Activated naive CD4-positive, alpha-beta T cell treated with anti-CD3 and anti-CD28 coated beads for 36 hours (primary cell): ENCODE results near the gene RBBP8. TPM values are rescaled to one million over a fixed set of nuclear protein-coding genes. Genes with fewer than 3 reads are reported as not detected.
A peak's percentile ranks its signal among the peaks of the same experiment; 100 is the strongest.

Experiments used
- CTCF ChIA-PET: fragments of 350-600 bp; sonication (Branson Sonifier 250); formaldehyde crosslinking; loops from one replicate; lab custom pipeline; 2021; ENCODE audit warnings: antibody characterized with exemption; lab: Charles Lee
- DNase-seq: peaks from one replicate; pipeline ENCODE4 v3.0.0-alpha.2; 2020
- H3K27ac Mint-ChIP-seq: one replicate; pipeline ENCODE4 v1.8.0; 2021; ENCODE audit warnings: mild to moderate bottlenecking, mixed read lengths
- H3K27me3 Mint-ChIP-seq: one replicate; pipeline ENCODE4 v1.8.0; 2021; ENCODE audit warnings: low read depth, mixed read lengths
- H3K36me3 Mint-ChIP-seq: one replicate; pipeline ENCODE4 v1.8.0; 2021; ENCODE audit warnings: low read depth, mixed read lengths
- H3K4me1 Mint-ChIP-seq: one replicate; pipeline ENCODE4 v1.8.0; 2021; ENCODE audit warnings: low read depth, mixed read lengths
- H3K4me3 Mint-ChIP-seq: one replicate; pipeline ENCODE4 v1.8.0; 2021; ENCODE audit warnings: mild to moderate bottlenecking, moderate library complexity, mixed read lengths
- H3K9me3 Mint-ChIP-seq: one replicate; pipeline ENCODE4 v1.8.0; 2021; ENCODE audit warnings: mixed read lengths
- intact Hi-C: fragments of 100-400 bp; cut with micrococcal nuclease; formaldehyde crosslinking; loops from one replicate; pipeline ENCODE4 v1.15.1; 2023
- total RNA-seq, 2 experiments: library from RNA; stranded (reverse); gene quantifications; one replicate each; pipeline ENCODE4 v1.2.3, GENCODE V29; 2021

Gene RBBP8
- total RNA-seq, 2 experiments from 2014 or later: 77.7 to 83.7 TPM

DNA sequence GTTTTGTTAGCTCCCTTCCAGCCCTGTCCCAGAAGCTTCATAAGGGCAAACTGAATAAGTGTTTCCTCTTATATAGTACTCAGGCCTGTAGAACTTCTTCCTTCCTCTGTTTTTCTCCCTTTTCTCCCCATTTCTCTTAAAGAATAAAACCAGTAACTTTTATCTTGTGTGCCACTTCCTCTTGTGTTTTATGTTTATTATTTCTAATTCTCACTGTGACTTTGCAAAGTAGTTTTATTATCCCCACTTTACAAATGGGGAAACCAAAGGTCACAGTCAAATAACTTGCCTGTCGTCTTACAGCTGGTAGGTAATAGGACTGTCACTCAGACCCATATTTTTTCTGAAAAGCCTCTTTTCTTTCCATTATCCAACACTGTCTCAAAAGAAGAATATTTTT, 42.4 kb downstream of the RBBP8 start:
- intact Hi-C loops: no loop called here
- H3K4me1 Mint-ChIP-seq: peaks cover 24% of the 10 kb centered on the region
- CTCF ChIA-PET: interaction anchor here (0.7 to 1.1 kb wide), 3 partner anchors 8 to 177 kb away, joined by 3 read pairs; no protein-coding TSS in a partner anchor

DNA sequence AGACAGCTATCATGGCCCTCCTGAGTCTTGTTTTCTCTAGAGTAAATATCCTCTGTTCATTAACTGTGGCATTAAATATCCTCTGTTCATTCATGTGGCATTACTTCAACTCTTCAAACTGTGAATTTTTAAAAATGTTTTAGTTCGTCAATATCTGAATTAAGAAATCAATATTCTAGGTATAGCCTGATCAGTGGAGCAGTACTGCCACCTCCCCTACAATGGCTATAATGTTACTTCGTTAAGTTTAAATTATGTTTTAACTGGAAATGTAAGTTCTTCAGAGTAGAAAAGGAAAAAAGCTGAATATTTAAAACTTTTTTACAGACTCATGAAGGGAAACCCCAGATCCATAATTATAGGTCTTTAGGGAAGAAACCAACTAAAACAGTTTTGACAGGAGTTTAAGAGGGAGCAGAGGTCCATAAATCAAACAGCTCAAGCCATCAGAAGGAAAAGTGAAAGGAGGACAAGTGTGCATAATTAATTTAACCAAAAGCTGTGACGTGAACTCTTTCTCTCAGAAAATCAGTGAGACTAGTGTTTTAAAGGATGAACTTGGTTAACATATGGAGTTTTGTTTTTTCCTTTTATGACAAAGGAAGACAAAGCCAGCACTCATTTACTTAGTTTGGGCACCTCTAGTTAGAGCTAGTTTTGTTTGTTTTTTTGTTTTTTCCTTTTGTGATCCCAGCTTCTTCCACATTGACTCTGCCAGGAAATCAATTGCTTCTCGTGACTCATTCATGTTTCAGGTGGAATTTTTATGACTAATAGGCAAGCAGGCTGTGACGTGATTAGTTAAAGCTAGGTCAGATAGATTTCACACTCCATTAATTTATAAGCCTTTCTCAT, 44.9 kb downstream of the RBBP8 start:
- Mint-ChIP-seq H3K27me3 (no peaks in the 10 kb centered on the region), H3K4me3 (peak overlapping the region; percentile 29), H3K9me3 (no peaks in the 10 kb centered on the region), H3K4me1 (peaks cover 20% of the 10 kb centered on the region), H3K27ac (peak overlapping the region; percentile 83), H3K36me3 (peaks cover 40% of the 10 kb centered on the region)
- DNase-seq: peak; percentile 13
- CTCF ChIA-PET: interaction anchor here (0.6 to 1.8 kb wide), 10 partner anchors 13 to 532 kb away, joined by 3 to 7 read pairs (median 4); partner anchors contain the start of gene RBBP8
- intact Hi-C loops: loop anchor here (1.0 kb wide), 3 partner anchors 45 to 179 kb away; partner anchors contain the start of gene RBBP8

More for the DNA sequence above, 42.4 kb downstream of the RBBP8 start:
- Mint-ChIP-seq H3K27ac (no peak overlapping the region), H3K27me3 (no peaks in the 10 kb centered on the region), H3K4me3 (no peak overlapping the region), H3K36me3 (peaks cover 33% of the 10 kb centered on the region), H3K9me3 (no peaks in the 10 kb centered on the region)
- no peak for DNase-seq

DNA sequence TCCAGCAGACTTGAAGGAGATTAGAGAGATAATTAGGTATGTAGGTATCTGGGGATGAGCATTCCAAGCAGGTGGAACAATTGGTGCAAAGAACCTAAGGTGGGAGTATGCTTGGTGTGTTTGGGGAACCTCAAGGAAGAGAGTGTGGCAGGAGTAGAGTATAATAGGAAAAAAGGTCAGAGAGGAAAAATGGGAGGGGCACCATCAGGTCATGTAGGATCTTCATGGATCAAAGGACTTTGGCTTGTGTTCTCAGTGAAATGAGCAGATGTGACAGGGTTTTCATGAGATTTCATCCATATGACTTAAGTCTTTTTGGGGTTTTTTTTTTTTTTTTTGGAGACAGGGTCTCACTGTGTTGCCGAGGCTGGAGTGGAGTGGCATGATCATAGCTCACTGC, 47.3 kb downstream of the RBBP8 start:
- Mint-ChIP-seq H3K36me3 (peaks cover 42% of the 10 kb centered on the region), H3K4me3 (no peak overlapping the region), H3K4me1 (peaks cover 19% of the 10 kb centered on the region), H3K27ac (no peak overlapping the region), H3K27me3 (no peaks in the 10 kb centered on the region), H3K9me3 (no peaks in the 10 kb centered on the region)
- DNase-seq: no peak
- intact Hi-C loops: no loop called here
- CTCF ChIA-PET: interaction anchor here (1.9 kb wide), 1 partner anchor 167 kb away, joined by 6 read pairs; no protein-coding TSS in a partner anchor

DNA sequence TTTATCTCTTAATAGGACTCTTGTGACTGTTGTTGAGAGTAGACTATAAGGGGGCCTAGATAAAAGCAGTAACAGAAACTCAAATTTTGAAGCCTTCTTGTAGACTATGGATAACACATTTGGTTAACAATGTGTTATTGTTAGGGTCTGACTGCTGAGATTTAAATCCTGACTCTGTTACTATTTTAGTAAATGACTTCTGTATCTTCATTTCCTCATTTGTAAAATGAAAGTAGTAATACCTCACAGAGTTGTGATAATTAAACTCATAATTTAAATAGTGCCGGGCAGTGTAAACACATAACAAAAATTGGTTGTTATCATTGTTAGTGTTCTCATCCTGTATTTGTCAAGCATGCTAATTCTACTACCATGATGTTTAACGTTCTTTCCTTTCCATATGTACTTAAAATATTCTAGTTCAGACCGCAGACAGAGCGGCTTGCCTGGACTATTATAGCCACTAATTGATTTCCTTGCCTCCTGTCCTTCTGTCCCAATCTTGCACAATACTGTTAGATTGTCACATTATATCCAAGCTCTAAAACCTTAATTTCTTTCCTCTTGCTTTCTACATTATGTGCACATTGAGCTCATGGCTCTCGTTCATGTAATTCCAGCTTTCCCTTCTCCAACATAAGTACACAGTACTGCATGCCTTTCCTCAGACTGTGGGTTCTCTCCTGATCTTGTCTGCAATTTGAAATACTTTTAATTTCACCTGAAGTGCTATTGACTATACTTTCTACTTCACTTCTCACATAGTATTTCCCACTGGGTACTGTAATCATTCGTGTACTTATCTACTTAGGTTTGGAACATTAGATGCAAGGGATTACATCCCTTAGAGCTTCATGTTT, 48.4 kb downstream of the RBBP8 start:
- Mint-ChIP-seq H3K36me3 (peaks cover 41% of the 10 kb centered on the region), H3K4me3 (no peak overlapping the region), H3K9me3 (no peaks in the 10 kb centered on the region), H3K27ac (no peak overlapping the region), H3K4me1 (peaks cover 16% of the 10 kb centered on the region), H3K27me3 (no peaks in the 10 kb centered on the region)
- CTCF ChIA-PET: interaction anchor here (0.7 to 2.6 kb wide), 4 partner anchors 22 to 168 kb away, joined by 3 to 13 read pairs (median 5); no protein-coding TSS in a partner anchor
- no peak for DNase-seq
- intact Hi-C loops: no loop called here

DNA sequence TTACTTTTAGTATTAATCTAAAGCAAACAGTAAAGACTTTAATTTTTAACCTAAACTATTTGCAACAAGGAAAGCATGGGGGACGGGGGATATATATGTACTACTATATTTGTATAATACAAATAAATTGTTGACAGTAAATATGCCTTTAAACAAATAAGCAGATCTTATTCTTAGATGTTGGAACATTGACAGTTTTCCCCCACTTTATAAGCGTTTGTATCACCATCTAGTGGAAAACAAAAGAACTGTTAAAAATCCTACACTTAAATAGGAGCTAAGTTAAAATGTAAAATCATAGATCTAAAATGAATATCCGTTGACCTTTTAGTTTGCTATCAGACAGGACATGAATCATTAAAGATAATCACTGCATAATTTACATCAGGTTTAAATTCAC, 50.0 kb downstream of the RBBP8 start:
- Mint-ChIP-seq H3K36me3 (peaks cover 40% of the 10 kb centered on the region), H3K4me3 (no peak overlapping the region), H3K27me3 (no peaks in the 10 kb centered on the region), H3K9me3 (no peaks in the 10 kb centered on the region), H3K4me1 (peaks cover 10% of the 10 kb centered on the region), H3K27ac (no peak overlapping the region)
- DNase-seq: no peak
- intact Hi-C loops: loop anchor here (1.0 kb wide), 3 partner anchors 53 to 184 kb away; no protein-coding TSS in a partner anchor
- CTCF ChIA-PET: interaction anchor here (0.7 to 2.6 kb wide), 9 partner anchors 8 to 184 kb away, joined by 3 to 13 read pairs (median 3); no protein-coding TSS in a partner anchor

DNA sequence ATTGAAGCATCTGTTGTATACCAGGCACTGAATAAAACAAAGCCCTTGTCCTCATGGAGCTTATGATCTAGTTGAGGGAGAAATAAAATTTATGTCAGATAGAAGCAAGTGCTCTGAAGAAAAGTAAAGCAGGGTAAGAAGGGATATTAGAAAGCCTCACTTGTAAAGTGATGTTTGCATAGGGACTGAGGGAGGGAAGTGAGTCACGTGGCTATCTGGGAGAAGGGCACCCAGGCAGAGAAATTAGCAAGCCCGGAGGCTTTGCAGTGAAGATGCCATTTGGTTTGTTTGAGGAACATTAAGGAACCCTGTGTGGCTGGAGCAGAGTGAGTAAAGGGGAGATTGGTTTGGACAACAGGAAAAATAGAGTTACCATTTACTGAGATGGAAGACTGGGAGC, 52.1 kb downstream of the RBBP8 start:
- Mint-ChIP-seq H3K4me1 (no peaks in the 10 kb centered on the region), H3K9me3 (no peaks in the 10 kb centered on the region), H3K27ac (no peak overlapping the region), H3K36me3 (peaks cover 38% of the 10 kb centered on the region), H3K27me3 (no peaks in the 10 kb centered on the region), H3K4me3 (no peak overlapping the region)
- DNase-seq: no peak
- CTCF ChIA-PET: no interaction called here
- intact Hi-C loops: no loop called here

DNA sequence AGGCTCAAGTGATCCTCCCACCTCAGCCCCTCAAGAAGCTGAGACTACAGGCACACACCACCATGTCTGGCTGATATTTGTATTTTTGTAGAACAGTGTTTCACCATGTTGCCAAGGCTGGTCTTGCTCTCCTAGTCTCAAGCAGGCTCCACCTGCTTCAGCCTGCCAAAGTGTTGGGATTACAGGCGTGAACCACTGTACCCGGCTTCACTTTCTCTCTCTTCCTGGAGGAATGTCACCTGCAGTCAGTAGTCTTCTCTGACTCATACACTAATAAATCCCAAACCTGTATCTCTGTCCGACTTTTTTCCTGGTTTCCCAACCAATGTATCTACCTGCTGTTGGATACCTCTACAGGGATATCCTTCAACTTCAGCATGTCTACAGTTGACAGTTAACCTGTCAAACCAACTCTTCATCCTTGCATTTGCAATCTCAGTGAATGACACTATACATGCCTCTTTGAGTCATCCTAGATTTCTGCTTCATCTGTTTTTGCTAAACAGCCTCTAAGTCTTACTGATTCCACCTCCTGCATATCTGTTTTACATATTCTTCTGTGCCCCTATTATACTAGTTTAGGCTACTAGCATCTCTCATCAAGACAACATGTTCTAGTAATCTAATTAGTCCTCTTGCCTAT, 54.5 kb downstream of the RBBP8 start:
- intact Hi-C loops: no loop called here
- Mint-ChIP-seq H3K4me1 (no peaks in the 10 kb centered on the region), H3K27ac (no peak overlapping the region), H3K36me3 (peaks cover 33% of the 10 kb centered on the region), H3K9me3 (no peaks in the 10 kb centered on the region), H3K4me3 (no peak overlapping the region), H3K27me3 (no peaks in the 10 kb centered on the region)
- no peak for DNase-seq
- CTCF ChIA-PET: interaction anchor here (1.2 kb wide), 1 partner anchor 58 kb away, joined by 3 read pairs; no protein-coding TSS in a partner anchor

DNA sequence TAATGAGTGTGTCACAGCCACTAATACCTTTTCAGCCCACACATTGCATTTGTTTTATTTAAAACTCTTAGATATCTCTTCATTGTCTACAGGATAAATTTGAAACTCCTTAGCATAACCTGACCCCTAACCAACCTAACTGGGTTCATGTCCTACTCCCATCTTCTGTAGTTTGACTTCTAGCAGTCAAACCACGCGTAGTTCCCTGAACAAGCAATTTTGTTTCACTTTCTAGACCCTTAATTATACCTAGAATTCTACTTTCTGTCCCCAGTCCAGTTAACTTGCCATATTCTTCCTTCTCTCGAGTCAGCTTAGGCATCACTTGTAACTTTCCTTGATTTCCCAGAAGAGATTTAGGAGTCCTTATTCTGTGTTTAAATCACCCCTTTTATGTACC, 55.1 kb downstream of the RBBP8 start:
- Mint-ChIP-seq H3K9me3 (no peaks in the 10 kb centered on the region), H3K36me3 (peaks cover 35% of the 10 kb centered on the region), H3K4me3 (no peak overlapping the region), H3K27me3 (no peaks in the 10 kb centered on the region), H3K4me1 (no peaks in the 10 kb centered on the region), H3K27ac (no peak overlapping the region)
- intact Hi-C loops: no loop called here
- DNase-seq: no peak
- CTCF ChIA-PET: no interaction called here

DNA sequence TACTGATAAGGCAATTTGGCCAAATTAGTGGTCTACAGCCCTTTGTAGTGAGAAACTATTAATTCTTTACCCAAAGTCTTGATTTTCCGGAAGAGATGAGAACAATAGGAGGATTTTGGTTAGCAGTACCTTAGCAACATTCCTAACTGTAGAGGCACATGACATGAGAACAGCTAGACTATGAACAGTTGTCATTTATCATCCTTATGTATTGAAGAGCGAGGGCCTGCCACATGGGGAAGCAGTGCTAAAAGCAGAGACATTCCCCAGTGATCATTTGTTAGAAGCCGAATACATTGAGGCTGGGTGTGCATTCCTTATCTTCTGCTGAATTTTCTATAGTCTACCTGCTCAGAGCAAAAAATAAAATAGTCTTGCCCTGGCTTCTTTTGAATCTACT, 65.2 kb downstream of the RBBP8 start:
- peaks cover 50% of the 10 kb centered on the region for H3K36me3 Mint-ChIP-seq

DNA sequence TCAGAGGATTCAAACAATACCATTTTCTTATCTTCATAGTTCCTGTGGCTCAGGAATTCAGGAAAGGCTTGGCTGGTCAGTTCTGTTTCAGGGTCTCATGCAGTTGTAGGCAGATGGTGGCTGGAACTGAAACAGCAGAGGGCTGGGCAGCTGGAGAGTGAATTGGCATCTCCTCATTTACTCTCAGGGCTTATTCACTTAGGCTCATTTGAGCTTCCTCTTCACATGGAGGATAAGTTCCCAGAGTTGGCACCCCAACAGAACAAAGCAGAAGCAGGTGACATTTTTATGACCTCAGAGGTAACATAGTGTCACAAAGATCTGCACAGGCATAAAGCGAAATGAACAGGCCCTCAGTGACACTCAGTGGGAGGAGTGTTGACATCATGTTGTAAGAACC, 66.1 kb downstream of the RBBP8 start:
- CTCF ChIA-PET: no interaction called here
- Mint-ChIP-seq H3K36me3 (peaks cover 50% of the 10 kb centered on the region), H3K27me3 (no peaks in the 10 kb centered on the region), H3K4me1 (no peaks in the 10 kb centered on the region), H3K27ac (no peak overlapping the region), H3K4me3 (no peak overlapping the region), H3K9me3 (no peaks in the 10 kb centered on the region)
- DNase-seq: no peak
- intact Hi-C loops: no loop called here

More for the DNA sequence above, 65.2 kb downstream of the RBBP8 start:
- intact Hi-C loops: no loop called here
- Mint-ChIP-seq H3K9me3 (no peaks in the 10 kb centered on the region), H3K27ac (no peak overlapping the region), H3K4me3 (no peak overlapping the region), H3K27me3 (no peaks in the 10 kb centered on the region), H3K4me1 (no peaks in the 10 kb centered on the region)
- CTCF ChIA-PET: interaction anchor here (2.0 kb wide), 1 partner anchor 69 kb away, joined by 6 read pairs; no protein-coding TSS in a partner anchor
- no peak for DNase-seq

DNA sequence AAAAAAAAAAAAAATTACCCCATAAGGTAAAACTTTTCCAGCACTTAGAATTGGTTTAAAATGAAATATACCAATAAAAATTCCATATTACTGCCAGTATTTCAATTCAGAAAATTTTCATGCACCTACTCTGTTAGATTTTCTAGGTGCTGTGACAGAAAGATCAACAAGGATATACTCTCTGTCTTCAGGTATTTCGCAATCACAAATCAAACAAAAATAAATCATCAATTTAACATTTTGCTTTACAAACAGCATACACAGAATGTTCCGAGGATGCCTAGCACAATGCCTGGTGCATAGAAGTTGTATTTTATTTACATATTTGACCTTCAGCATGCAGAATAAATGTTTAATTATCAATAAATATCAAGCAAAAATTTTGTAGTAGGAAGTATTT, 66.5 kb downstream of the RBBP8 start:
- H3K4me1 Mint-ChIP-seq: no peaks in the 10 kb centered on the region
- CTCF ChIA-PET: no interaction called here
- H3K27me3 Mint-ChIP-seq: no peaks in the 10 kb centered on the region
- H3K4me3 Mint-ChIP-seq: no peak overlapping the region
- H3K27ac Mint-ChIP-seq: no peak overlapping the region
- intact Hi-C loops: no loop called here
- no peaks in the 10 kb centered on the region for H3K9me3 Mint-ChIP-seq
- no peak for DNase-seq
- peaks cover 54% of the 10 kb centered on the region for H3K36me3 Mint-ChIP-seq

DNA sequence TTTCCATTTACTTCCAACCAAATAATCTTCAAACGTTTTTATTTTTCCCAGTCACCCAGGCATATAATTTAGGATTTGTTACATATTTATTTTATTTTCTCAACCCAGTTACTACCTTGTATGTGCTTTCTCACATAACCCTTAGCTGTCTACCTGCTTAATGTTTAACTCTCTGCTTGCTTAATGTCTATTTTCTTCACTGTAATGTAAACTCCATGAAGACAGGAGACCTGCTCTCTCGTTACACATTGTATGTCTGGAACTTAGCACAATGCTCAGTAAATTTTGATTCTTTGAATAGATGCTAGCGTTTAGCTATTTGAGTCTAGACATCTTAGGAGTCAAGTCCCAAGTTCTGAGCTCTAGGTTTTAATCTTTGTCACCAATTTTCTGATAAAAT, 70.2 kb downstream of the RBBP8 start:
- Mint-ChIP-seq H3K9me3 (no peaks in the 10 kb centered on the region), H3K27me3 (no peaks in the 10 kb centered on the region), H3K4me3 (no peak overlapping the region), H3K36me3 (peaks cover 45% of the 10 kb centered on the region), H3K27ac (no peak overlapping the region), H3K4me1 (no peaks in the 10 kb centered on the region)
- CTCF ChIA-PET: no interaction called here
- intact Hi-C loops: no loop called here
- no peak for DNase-seq
